Stomach (tissue), 4 donors: ENCODE measurements around the gene NFIX.

Experiments used
- CTCF ChIP-seq, 7 experiments: fragments of 450-650 bp in 4 of 7; fragments of 200-600 bp in 3 of 7; sonication (generic) in 3 of 7; IDR thresholded peaks; one replicate each; pipeline ENCODE4 v1.5.1; 2016 to 2019; ENCODE audit warnings: antibody characterized with exemption in 7 of 7, control low read depth in 2 of 7, mild to moderate bottlenecking in 1 of 7
- EP300 ChIP-seq: sonication (generic); formaldehyde crosslinking; IDR thresholded peaks from one replicate; pipeline ENCODE4 v1.6.1; 2017; ENCODE audit warnings: antibody characterized with exemption
- POLR2A ChIP-seq, 4 donors: fragments of 450-650 bp; IDR thresholded peaks; one replicate each; pipeline ENCODE4 v1.6.1; 2016; ENCODE audit warnings: antibody characterized with exemption in 4 of 4, control low read depth in 2 of 4, mild to moderate bottlenecking in 1 of 4, moderate library complexity in 1 of 4
- POLR2AphosphoS5 ChIP-seq, 3 donors: sonication (generic); formaldehyde crosslinking; IDR thresholded peaks; one replicate each; pipeline ENCODE4 v1.6.1; 2016; ENCODE audit warnings: antibody characterized with exemption in 3 of 3

DNA sequence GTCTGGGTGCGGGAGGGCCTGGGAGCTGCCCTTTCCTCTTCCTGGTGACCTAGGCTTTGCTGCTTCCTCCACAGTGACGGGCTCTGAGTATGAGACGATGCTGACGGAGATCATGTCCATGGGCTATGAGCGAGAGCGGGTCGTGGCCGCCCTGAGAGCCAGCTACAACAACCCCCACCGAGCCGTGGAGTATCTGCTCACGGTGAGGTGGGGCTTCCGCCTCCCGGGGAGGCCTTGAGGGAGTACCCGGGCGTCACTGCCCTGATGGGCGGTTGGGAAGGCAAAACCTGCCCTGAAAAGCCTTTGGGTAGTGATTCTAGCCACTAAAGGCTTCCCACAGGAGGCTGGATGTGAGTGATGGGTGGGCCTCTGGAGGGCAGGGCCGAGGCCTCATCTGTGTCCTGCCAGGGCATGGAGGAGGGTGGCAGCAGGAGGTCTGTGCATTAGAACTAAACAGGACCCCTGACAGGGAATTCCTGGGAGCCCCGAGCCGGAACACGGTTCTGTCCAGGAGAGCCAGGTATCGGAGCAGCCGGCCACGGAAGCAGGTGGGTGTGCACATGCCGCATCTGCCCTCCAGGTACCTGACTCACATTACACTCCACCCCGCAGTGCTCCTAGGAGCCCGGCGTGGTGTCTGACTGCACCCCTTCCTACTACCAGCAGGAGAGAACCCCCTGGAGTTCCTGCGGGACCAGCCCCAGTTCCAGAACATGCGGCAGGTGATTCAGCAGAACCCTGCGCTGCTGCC, 46.5 kb upstream of the NFIX start:
- no peak for TF ChIP-seq CTCF (IDR thresholded peaks at IDR 0.05)
- TF ChIP-seq EP300, result no peak
- TF ChIP-seq POLR2A (IDR thresholded peaks at IDR 0.05), result no peak
- no peak for TF ChIP-seq POLR2AphosphoS5 (IDR thresholded peaks at IDR 0.05)
